DND-41 (cell line): ENCODE data around the gene FIBCD1.

Source experiments
- CTCF ChIP-seq: IDR thresholded peaks from 2 replicates; pipeline ENCODE4 v1.5.1; 2012; ENCODE audit warnings: borderline replicate concordance, low read length, moderate library complexity, mild to moderate bottlenecking; ENCODE audit not compliant: poor library complexity, severe bottlenecking; ENCODE audit errors: extremely low read depth
- EZH2 ChIP-seq: IDR thresholded peaks from 3 replicates; pipeline ENCODE4 v1.6.1; 2012; ENCODE audit warnings: borderline replicate concordance, low read depth, mild to moderate bottlenecking, moderate library complexity, low read length, inconsistent platforms; ENCODE audit not compliant: severe bottlenecking

GRCh38 chr9:130861372-130862180, 77.5 kb downstream of the FIBCD1 start:
- TF ChIP-seq CTCF (no peak), EZH2 (no peak)
